GM13977 (cell line): ENCODE results near the gene TGFBRAP1.

Experiments used
- DNase-seq: peaks from one replicate; pipeline ENCODE4 v3.0.0; 2012; ENCODE audit warnings: low spot score
- CTCF ChIP-seq: IDR thresholded peaks from 2 replicates; pipeline ENCODE4 v1.5.1; 2012; ENCODE audit warnings: mild to moderate bottlenecking, control low read depth; ENCODE audit not compliant: insufficient read depth; ENCODE audit errors: extremely low read depth, missing control alignments
- in situ Hi-C: fragments of 300-500 bp; cut with MboI; formaldehyde crosslinking; loops from one replicate; pipeline ENCODE4 v1.12.0; 2022; ENCODE audit warnings: low sequenced_read_pairs, low pct_unique_long_range_greater_than_20kb, mixed read lengths, inconsistent platforms; ENCODE audit not compliant: unreplicated experiment

Gene TGFBRAP1

GRCh38 chr2:105249181-105249580 is 80.4 kb downstream of the TGFBRAP1 start:
- no peak for DNase-seq
- TF ChIP-seq CTCF: no peak
- in situ Hi-C loops: no loop called here

GRCh38 chr2:105248316-105249070 is 81.0 kb downstream of the TGFBRAP1 start:
- in situ Hi-C loops: no loop called here
- TF ChIP-seq CTCF: no peak
- no peak for DNase-seq

GRCh38 chr2:105244451-105244850 is 85.1 kb downstream of the TGFBRAP1 start:
- TF ChIP-seq CTCF: no peak
- no peak for DNase-seq
- in situ Hi-C loops: no loop called here

- no peak for DNase-seq
- in situ Hi-C loops: no loop called here
- peak; percentile 18 for TF ChIP-seq CTCF
Observed at GRCh38 chr2:105243961-105244360, 85.6 kb downstream of the TGFBRAP1 start.

GRCh38 chr2:105242286-105242993 is 87.1 kb downstream of the TGFBRAP1 start:
- in situ Hi-C loops: no loop called here
- no peak for DNase-seq
- no peak for TF ChIP-seq CTCF

GRCh38 chr2:105241443-105241842 is 88.1 kb downstream of the TGFBRAP1 start, which contains the start of gene GPR45:
TSS of gene GPR45 (plus strand) at chr2:105241743. CDS start at chr2:105241859, 116 bp downstream.
- no peak for DNase-seq
- no peak for TF ChIP-seq CTCF
- in situ Hi-C loops: no loop called here
